Activated CD4-positive, alpha-beta memory T cell treated with anti-CD3 and anti-CD28 coated beads for 36 hours (primary cell): Measurements from ENCODE around the gene LRRC4C. TPM values are rescaled to one million over a fixed set of nuclear protein-coding genes. Genes with fewer than 3 reads are reported as not detected.
"Not testable (repeated sequence)": the region's sequence is repeated elsewhere in the genome, so short reads cannot be mapped to it uniquely, and the experiment has no call there.

Source experiments
- CTCF ChIA-PET: fragments of 350-600 bp; sonication (Branson Sonifier 250); formaldehyde crosslinking; loops from one replicate; lab custom pipeline; 2021; ENCODE audit warnings: antibody characterized with exemption, inconsistent platforms; lab: Charles Lee
- POLR2A ChIA-PET: fragments of 350-600 bp; sonication (Branson Sonifier 250); formaldehyde crosslinking; loops from one replicate; lab custom pipeline; 2021; ENCODE audit warnings: antibody characterized with exemption; lab: Charles Lee
- DNase-seq: peaks from one replicate; pipeline ENCODE4 v3.0.0-alpha.2; 2020
- H3K27ac Mint-ChIP-seq: one replicate; pipeline ENCODE4 v1.8.0; 2021; ENCODE audit warnings: mixed read lengths
- H3K27me3 Mint-ChIP-seq: one replicate; pipeline ENCODE4 v1.8.0; 2021; ENCODE audit warnings: mixed read lengths
- H3K36me3 Mint-ChIP-seq: one replicate; pipeline ENCODE4 v1.8.0; 2021; ENCODE audit warnings: mixed read lengths
- H3K4me1 Mint-ChIP-seq: one replicate; pipeline ENCODE4 v1.8.0; 2021; ENCODE audit warnings: low read depth, mixed read lengths
- H3K4me3 Mint-ChIP-seq: one replicate; pipeline ENCODE4 v1.8.0; 2021; ENCODE audit warnings: mild to moderate bottlenecking, mixed read lengths
- H3K9me3 Mint-ChIP-seq: one replicate; pipeline ENCODE4 v1.8.0; 2021; ENCODE audit warnings: mixed read lengths
- intact Hi-C: fragments of 100-400 bp; cut with micrococcal nuclease; formaldehyde crosslinking; loops from one replicate; pipeline ENCODE4 v1.15.1; 2023
- total RNA-seq, 2 experiments: library from RNA; stranded (reverse); gene quantifications; one replicate each; pipeline ENCODE4 v1.2.3, GENCODE V29; 2021

Gene LRRC4C
- total RNA-seq, 2 experiments from 2014 or later, result not detected

DNA sequence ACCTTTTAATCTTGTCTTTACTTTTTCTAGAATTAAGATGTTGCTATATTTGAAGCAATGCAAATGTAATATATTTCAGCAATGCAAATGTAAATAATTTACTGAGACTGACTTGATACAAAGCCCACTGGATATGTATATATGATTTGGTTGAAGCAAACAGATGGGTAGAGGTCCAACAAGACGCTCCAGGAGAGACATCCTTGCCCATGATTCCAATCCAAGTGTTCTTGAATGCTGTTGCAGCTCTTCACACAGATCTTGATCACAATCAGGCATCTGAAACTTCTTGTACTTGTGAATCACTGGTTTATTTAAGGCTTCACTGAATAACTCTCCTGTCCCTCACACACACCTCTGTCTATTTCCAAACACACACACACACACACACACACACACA lies 507.0 kb downstream of the LRRC4C start:
- intact Hi-C loops, result no loop called here
- ChIA-PET CTCF (no interaction called here), POLR2A (no interaction called here)
- Mint-ChIP-seq H3K27ac (no peak overlapping the region), H3K4me3 (no peak overlapping the region), H3K36me3 (no peaks in the 10 kb centered on the region), H3K9me3 (peaks cover 14% of the 10 kb centered on the region), H3K27me3 (no peaks in the 10 kb centered on the region), H3K4me1 (no peaks in the 10 kb centered on the region)
- DNase-seq, result no peak

DNA sequence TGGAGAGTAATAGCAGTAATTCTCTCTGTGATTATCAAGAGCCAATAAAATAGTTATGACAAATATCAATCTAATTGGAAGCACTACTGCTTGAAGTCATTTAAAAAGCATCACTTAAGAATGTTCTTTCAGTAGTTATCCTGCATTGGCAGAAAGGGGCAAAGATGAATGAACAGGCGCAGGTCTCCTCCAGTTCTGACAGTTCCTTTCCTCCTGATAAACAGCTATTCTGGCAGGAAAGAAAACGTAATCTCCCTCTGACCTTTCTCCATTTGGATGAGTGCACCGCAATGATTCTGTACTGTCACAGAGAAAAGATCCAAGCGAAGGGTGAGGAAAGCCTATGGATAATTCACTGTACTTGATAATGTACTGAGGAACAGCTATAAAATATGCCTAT lies 521.5 kb downstream of the LRRC4C start:
- Mint-ChIP-seq H3K4me1 (no peaks in the 10 kb centered on the region), H3K27ac (no peak overlapping the region), H3K36me3 (no peaks in the 10 kb centered on the region), H3K27me3 (no peaks in the 10 kb centered on the region), H3K4me3 (no peak overlapping the region), H3K9me3 (peaks cover 26% of the 10 kb centered on the region)
- CTCF ChIA-PET, result no interaction called here
- POLR2A ChIA-PET, result no interaction called here
- no peak for DNase-seq
- intact Hi-C loops, result no loop called here

DNA sequence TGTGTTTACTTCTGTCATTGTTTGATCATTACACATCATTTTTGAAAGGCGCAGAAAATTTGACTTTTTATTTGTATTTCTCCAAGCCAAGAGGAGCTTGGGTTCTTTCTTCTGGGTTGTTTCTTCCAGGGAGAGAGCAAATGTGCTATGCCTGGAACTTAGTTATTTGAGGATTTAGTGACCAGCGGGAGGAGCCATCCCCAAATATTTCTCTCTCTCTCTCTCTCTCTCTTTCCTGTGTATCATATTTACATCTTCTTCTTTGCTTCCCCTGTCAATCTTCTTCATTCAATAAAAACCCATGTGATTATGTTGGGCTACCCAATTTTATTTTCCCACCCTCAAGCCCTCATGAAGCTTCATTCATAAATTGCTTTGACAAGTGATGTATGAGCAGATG lies 534.5 kb downstream of the LRRC4C start:
- Mint-ChIP-seq H3K27ac (no peak overlapping the region), H3K9me3 (peaks cover 16% of the 10 kb centered on the region), H3K4me1 (no peaks in the 10 kb centered on the region), H3K36me3 (no peaks in the 10 kb centered on the region), H3K4me3 (no peak overlapping the region), H3K27me3 (no peaks in the 10 kb centered on the region)
- ChIA-PET POLR2A (no interaction called here), CTCF (no interaction called here)
- intact Hi-C loops, result no loop called here
- no peak for DNase-seq

DNA sequence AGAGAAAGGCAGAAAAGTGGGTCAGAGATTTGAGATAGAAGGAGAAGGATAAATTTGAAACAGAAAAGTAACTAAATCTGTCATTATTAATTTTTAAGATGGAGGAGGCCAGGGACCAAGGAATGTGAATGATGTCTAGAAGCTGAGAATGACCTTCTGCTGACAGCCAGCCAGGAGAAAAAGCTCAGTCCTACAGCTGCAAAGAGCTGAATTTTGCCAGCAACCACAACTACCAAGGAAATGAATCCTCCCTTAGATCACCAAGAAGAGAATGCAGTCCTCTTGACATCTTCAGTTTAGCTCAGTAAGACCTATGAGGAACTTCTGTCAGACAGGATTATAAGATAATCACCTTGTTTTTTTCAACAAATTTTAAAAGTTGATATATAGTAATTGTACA lies 538.2 kb downstream of the LRRC4C start:
- Mint-ChIP-seq H3K9me3 (peaks cover 21% of the 10 kb centered on the region), H3K4me1 (no peaks in the 10 kb centered on the region), H3K27me3 (no peaks in the 10 kb centered on the region), H3K4me3 (no peak overlapping the region), H3K27ac (no peak overlapping the region), H3K36me3 (no peaks in the 10 kb centered on the region)
- intact Hi-C loops, result no loop called here
- DNase-seq, result no peak
- ChIA-PET CTCF (no interaction called here), POLR2A (no interaction called here)

DNA sequence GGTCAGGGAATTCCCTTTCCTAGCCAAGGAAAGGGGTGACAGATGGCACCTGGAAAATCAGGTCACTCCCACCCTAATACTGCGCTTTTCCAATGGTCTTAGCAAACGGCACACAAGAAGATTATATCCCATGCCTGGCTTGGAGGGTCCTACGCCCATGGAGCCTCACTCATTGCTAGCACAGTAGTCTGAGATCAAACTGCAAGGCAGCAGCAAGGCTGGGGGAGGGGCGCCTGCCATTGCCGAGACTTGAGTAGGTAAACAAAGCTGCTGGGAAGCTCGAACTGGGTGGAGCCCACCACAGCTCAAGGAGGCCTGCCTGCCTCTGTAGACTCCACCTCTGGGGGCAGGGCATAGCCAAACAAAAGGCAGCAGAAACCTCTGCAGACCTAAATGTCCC lies 548.7 kb downstream of the LRRC4C start:
- H3K4me1 Mint-ChIP-seq, CTCF ChIA-PET, H3K27me3 Mint-ChIP-seq, H3K36me3 Mint-ChIP-seq, DNase-seq, intact Hi-C loops, H3K4me3 Mint-ChIP-seq, POLR2A ChIA-PET, H3K27ac Mint-ChIP-seq: not testable (repeated sequence)
- peaks cover 36% of the 10 kb centered on the region for H3K9me3 Mint-ChIP-seq

DNA sequence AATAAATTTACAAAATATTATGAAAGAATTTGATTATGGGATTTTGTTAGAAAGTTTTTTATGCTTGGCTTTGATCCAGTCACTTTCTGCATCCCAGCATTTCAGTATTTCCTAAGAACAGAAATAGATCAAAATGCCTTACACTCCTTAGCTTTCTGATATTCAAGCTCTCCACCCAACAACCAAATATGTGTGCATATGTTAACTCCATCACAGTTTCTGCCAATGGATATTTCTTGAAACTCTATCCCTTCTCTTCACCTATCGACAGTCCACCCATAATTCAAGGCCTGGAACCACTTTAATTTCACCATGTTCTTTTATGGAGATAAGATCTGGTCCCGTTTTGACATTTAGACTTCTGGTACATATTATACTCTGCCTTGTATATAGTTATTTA lies 565.0 kb downstream of the LRRC4C start:
- H3K27ac Mint-ChIP-seq, result no peak overlapping the region
- intact Hi-C loops, result no loop called here
- H3K9me3 Mint-ChIP-seq, result peaks cover 35% of the 10 kb centered on the region
- no peak for DNase-seq
- no peak overlapping the region for H3K4me3 Mint-ChIP-seq
- no peaks in the 10 kb centered on the region for H3K4me1 Mint-ChIP-seq
- no peaks in the 10 kb centered on the region for H3K36me3 Mint-ChIP-seq
- POLR2A ChIA-PET, result no interaction called here
- CTCF ChIA-PET, result no interaction called here
- H3K27me3 Mint-ChIP-seq, result no peaks in the 10 kb centered on the region

DNA sequence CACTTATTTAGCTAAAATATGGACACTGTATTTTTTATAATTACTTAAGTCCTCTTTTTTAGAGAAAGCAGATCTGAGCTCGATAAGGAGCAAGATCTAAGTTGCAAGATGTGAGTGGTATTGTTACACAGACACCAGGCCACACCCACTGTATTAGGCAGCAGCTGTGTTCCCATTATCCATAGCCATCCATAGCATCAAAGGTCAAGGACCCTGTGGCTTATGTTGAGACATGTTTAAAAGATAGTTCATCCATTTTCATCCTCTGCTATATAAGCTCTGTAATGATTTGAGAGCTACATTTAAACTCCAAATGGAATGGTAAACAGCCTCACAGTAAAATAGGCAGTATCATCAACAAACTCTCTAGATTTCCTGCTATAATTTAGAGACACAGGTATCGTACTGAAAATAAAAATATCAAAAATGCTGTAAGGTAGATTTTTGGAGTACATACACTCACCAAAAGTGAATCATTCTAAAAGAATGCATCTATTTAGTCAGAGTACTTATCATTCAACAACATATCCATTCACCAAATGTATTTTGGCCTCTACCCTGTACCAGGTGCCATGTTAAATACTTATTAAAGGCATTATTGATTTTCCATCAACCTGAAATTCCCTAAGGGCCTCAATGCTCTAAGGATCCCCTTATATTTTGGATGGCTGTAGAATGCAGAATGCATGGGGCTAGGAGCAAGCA lies 574.0 kb downstream of the LRRC4C start:
- intact Hi-C loops, result no loop called here
- Mint-ChIP-seq H3K9me3 (peaks cover 8% of the 10 kb centered on the region), H3K36me3 (no peaks in the 10 kb centered on the region), H3K4me1 (no peaks in the 10 kb centered on the region), H3K4me3 (no peak overlapping the region), H3K27ac (no peak overlapping the region), H3K27me3 (no peaks in the 10 kb centered on the region)
- ChIA-PET CTCF (no interaction called here), POLR2A (no interaction called here)
- DNase-seq, result no peak

DNA sequence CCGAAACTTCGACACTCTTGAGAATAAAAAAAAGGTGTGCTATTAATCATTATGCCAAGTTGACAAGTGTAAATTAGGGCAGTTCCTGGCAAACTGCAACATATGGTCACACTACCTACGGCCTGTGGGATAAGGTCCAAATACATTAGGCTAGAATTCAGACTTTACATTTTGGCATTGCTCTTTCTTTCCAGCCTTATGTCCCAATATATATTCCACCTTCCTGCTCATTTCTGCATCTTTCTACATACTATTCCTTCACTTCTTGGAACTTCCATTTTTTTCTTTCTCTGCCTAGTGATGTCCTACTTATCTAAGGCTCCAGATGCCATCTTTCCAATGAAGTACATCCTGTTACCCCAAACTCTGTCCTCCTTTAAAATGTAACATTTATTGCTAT lies 577.2 kb downstream of the LRRC4C start:
- ChIA-PET CTCF (no interaction called here), POLR2A (no interaction called here)
- no peak for DNase-seq
- H3K36me3 Mint-ChIP-seq, result no peaks in the 10 kb centered on the region
- H3K27ac Mint-ChIP-seq, result no peak overlapping the region
- intact Hi-C loops, result no loop called here
- H3K9me3 Mint-ChIP-seq, result peaks cover 19% of the 10 kb centered on the region
- H3K4me3 Mint-ChIP-seq, result no peak overlapping the region
- no peaks in the 10 kb centered on the region for H3K27me3 Mint-ChIP-seq
- H3K4me1 Mint-ChIP-seq, result no peaks in the 10 kb centered on the region

DNA sequence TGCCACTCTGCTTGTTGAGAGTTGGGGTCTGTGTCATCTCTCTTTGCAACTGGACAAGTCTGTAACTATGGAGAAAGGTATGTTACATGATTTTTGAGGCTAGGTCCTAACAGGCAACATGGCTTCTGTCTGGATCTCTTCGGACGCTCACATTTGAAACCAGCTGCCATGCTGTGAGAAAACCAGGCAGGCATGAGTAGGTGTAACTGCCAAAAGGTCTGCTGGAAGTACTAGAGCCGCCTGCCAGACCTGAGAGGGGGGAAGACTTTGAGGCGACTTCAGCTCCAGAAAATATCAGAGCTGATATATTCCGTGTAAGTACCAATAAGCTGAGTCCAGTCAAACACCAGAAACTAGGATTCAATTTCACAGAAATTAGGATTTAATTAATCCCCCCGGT lies 579.5 kb downstream of the LRRC4C start:
- no peaks in the 10 kb centered on the region for H3K27me3 Mint-ChIP-seq
- no peaks in the 10 kb centered on the region for H3K4me1 Mint-ChIP-seq
- H3K9me3 Mint-ChIP-seq, result peaks cover 22% of the 10 kb centered on the region
- ChIA-PET CTCF (no interaction called here), POLR2A (no interaction called here)
- intact Hi-C loops, result no loop called here
- H3K4me3 Mint-ChIP-seq, result no peak overlapping the region
- H3K36me3 Mint-ChIP-seq, result no peaks in the 10 kb centered on the region
- no peak for DNase-seq
- no peak overlapping the region for H3K27ac Mint-ChIP-seq

DNA sequence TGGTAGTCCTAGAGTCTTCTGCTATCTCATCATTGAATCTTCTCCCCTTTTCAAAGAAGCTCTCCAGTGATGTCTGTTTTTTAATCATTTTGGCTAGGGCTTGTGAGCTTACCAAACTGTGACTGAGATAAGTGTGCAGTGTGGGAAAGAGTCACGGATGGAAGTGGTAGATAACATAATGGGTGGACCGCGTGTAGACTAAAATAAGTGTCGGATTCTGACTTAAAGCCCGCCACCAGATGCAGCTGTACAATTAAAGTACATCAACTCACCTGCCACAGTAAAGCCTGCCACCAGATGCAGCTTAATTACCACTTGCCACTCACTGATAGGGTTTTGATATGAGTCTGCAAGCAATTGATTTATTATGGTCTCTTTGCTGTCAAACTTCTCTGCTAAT lies 581.5 kb downstream of the LRRC4C start:
- intact Hi-C loops, result no loop called here
- Mint-ChIP-seq H3K36me3 (no peaks in the 10 kb centered on the region), H3K4me3 (no peak overlapping the region), H3K27me3 (no peaks in the 10 kb centered on the region), H3K9me3 (peaks cover 28% of the 10 kb centered on the region), H3K27ac (no peak overlapping the region), H3K4me1 (no peaks in the 10 kb centered on the region)
- ChIA-PET POLR2A (no interaction called here), CTCF (no interaction called here)
- DNase-seq, result no peak

DNA sequence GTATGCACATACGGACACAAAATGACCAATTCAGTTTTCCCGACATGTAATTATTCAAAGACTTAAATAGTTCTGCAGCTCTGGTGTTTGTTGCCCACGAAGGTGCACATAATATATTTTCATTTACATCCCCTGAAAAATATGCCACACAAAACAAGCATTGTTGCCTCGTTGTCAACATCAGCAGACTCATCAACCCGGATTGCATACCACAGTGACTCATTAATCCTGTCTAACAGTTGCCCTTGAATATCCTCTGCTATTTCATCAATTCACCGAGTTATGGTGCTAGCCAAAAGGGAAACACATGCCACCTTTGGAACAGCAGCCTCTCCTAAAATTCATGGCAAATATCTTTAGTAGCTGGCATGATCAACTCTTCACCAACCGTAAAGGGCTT lies 582.2 kb downstream of the LRRC4C start:
- Mint-ChIP-seq H3K9me3 (peaks cover 25% of the 10 kb centered on the region), H3K27me3 (no peaks in the 10 kb centered on the region), H3K4me1 (no peaks in the 10 kb centered on the region), H3K4me3 (no peak overlapping the region), H3K27ac (no peak overlapping the region), H3K36me3 (no peaks in the 10 kb centered on the region)
- ChIA-PET POLR2A (interaction anchor here (0.6 to 0.7 kb wide), 2 partner anchors 27 to 185 kb away, joined by 3 to 4 read pairs; no protein-coding TSS in a partner anchor), CTCF (no interaction called here)
- DNase-seq, result no peak
- intact Hi-C loops, result no loop called here

DNA sequence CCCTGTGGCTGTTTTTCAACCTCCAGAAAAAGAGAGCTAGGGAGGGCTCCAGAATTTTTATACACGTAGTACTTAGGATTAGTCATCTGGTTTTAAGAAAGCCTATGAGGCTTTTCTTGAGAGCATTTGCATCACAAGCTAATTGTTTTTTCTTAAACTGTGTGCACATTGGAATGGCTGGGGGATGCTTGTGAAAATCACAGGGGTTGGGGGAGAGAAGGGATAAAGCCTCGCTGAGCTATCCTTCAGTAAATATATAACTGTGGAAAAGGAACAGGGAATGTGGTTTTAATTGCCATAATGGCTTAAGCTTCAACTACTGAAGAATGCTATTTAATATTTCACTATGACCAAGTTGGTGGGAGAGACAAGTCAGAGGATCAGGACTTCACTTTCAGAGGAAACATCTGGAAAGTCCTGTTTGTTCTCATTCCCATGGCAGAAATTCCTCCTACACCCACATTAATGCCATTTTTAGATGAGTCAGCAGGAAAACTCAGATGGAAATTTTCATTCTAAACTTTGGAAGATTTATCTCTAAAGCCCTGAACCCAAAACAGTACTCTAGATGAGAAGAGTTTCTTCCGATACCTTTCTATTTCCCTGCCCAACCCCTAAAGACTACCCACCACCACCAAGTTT lies 591.3 kb downstream of the LRRC4C start:
- H3K36me3 Mint-ChIP-seq, result no peaks in the 10 kb centered on the region
- ChIA-PET CTCF (no interaction called here), POLR2A (no interaction called here)
- peaks cover 34% of the 10 kb centered on the region for H3K9me3 Mint-ChIP-seq
- H3K4me3 Mint-ChIP-seq, result no peak overlapping the region
- intact Hi-C loops, result no loop called here
- DNase-seq, result no peak
- no peaks in the 10 kb centered on the region for H3K4me1 Mint-ChIP-seq
- no peak overlapping the region for H3K27ac Mint-ChIP-seq
- no peaks in the 10 kb centered on the region for H3K27me3 Mint-ChIP-seq

DNA sequence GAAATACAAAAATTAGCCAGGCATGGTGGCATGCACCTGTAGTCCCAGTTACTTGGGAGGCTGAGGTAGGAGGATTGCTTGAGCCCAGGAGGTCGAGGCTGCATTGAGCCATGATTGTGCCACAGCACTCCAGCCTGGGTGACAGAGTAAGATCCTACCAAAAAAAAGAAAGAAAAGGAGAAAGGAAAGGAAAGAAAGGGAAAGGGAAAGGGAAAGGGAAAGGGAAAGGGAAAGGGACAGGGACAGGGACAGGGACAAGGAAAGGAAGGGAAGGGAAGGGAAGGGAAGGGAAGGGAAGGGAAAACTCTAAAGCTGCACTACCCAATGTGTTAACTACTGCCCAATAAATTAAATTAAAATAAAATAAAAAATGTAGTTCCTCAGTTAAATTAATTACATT lies 601.7 kb downstream of the LRRC4C start:
- CTCF ChIA-PET, H3K4me3 Mint-ChIP-seq, H3K27ac Mint-ChIP-seq, POLR2A ChIA-PET, intact Hi-C loops, DNase-seq, H3K27me3 Mint-ChIP-seq, H3K36me3 Mint-ChIP-seq, H3K4me1 Mint-ChIP-seq: not testable (repeated sequence)
- peaks cover 20% of the 10 kb centered on the region for H3K9me3 Mint-ChIP-seq
